HepG2 (cell line): ENCODE data around the gene TBC1D10A. TPM values are rescaled to one million over a fixed set of nuclear protein-coding genes. Genes with fewer than 3 reads are reported as not detected.

Source experiments
- CCAR2 ChIP-seq: fragments of 200-400 bp; formaldehyde crosslinking; optimal IDR thresholded peaks from 2 replicates; pipeline ENCODE3; 2018; ENCODE audit warnings: low read depth, mild to moderate bottlenecking, low read length, moderate library complexity
- HMGXB3 ChIP-seq: sonication (generic); formaldehyde crosslinking; IDR thresholded peaks from 2 replicates; pipeline ENCODE4 v1.4.0; 2020; ENCODE audit warnings: missing genetic modification reagents, borderline replicate concordance
- HNF4G ChIP-seq, 2 experiments: sonication (generic) in 1 of 2; formaldehyde crosslinking in 1 of 2; IDR thresholded peaks; 2 replicates each; pipeline versions ENCODE4 v1.4.0 to v1.6.1; 2011 to 2020; ENCODE audit warnings: borderline replicate concordance in 2 of 2, low read depth in 2 of 2, mild to moderate bottlenecking in 2 of 2, low read length in 1 of 2, missing genetic modification reagents in 1 of 2, moderate library complexity in 1 of 2
- IRF2 ChIP-seq: IDR thresholded peaks from 2 replicates; pipeline ENCODE4 v1.6.1; 2018; ENCODE audit warnings: missing genetic modification reagents, missing compliant biosample characterization
- KDM1A ChIP-seq: IDR thresholded peaks from 2 replicates; pipeline ENCODE4 v1.6.1; 2016; ENCODE audit warnings: missing compliant biosample characterization
- KDM2A ChIP-seq: sonication (generic); formaldehyde crosslinking; IDR thresholded peaks from 2 replicates; pipeline ENCODE4 v1.4.0; 2020; ENCODE audit warnings: low read depth, missing genetic modification reagents, borderline replicate concordance
- KIAA2018 ChIP-seq: sonication (generic); formaldehyde crosslinking; IDR thresholded peaks from 2 replicates; pipeline ENCODE4 v1.5.0; 2020; ENCODE audit warnings: mild to moderate bottlenecking, missing genetic modification reagents, borderline replicate concordance
- MAFK ChIP-seq, 2 experiments: IDR thresholded peaks in 1 of 2; conservative IDR thresholded peaks in 1 of 2; 2 replicates each; pipeline ENCODE4 v1.6.1; 2011; ENCODE audit warnings: improper control_type of control experiment in 2 of 2, low read length in 2 of 2
- MXD4 ChIP-seq: IDR thresholded peaks from 2 replicates; pipeline ENCODE4 v1.6.1; 2016; ENCODE audit warnings: mild to moderate bottlenecking, missing biosample characterization, missing genetic modification reagents
- SKIL ChIP-seq: sonication (generic); formaldehyde crosslinking; IDR thresholded peaks from 2 replicates; pipeline ENCODE4 v1.8.0; 2022; ENCODE audit warnings: missing genetic modification reagents, mild to moderate bottlenecking, moderate library complexity, borderline replicate concordance
- ZNF530 ChIP-seq: sonication (generic); formaldehyde crosslinking; IDR thresholded peaks from 2 replicates; pipeline ENCODE4 v1.5.0; 2020; ENCODE audit warnings: low read depth, mild to moderate bottlenecking, missing genetic modification reagents
- polyA plus RNA-seq, 8 experiments: library from polyadenylated mRNA; depleted of rRNA in 3 of 8; stranded (reverse) in 7 of 8; unstranded in 1 of 8; fragments of >200 nt; fragmentation: Illumina TruSeq in 4 of 8; extraction: Trizol in 4 of 8; gene quantifications; 2 replicates each; pipeline versions ENCODE4 v1.2.1 to v1.2.3, GENCODE V29; 2011 to 2016; ENCODE audit warnings: low read depth in 4 of 8, missing spikeins in 1 of 8, mixed read lengths in 1 of 8; ENCODE audit not compliant: insufficient read depth in 1 of 8
- total RNA-seq, 5 experiments: library from RNA; depleted of rRNA; stranded (reverse); fragments of >200 nt; fragmentation: Illumina TruSeq; extraction: Trizol; gene quantifications; 2 replicates each; pipeline ENCODE4 v1.2.3, GENCODE V29; 2016; ENCODE audit warnings: low read depth in 1 of 5

Gene TBC1D10A
- total and polyA plus RNA-seq, 2 of the 13 experiments (the other 11 are each of a cell fraction or from before 2014, with no cell fraction given), result 4.2 to 4.9 TPM

- TF ChIP-seq KDM2A (CRISPR knock-in tag) (peak; percentile 88), SKIL (CRISPR knock-in tag) (no peak), ZNF530 (no peak), HNF4G (IDR thresholded peaks at IDR 0.05; ENCODE audit: borderline replicate concordance, low read depth, low read length) (no peak), HNF4G (CRISPR knock-in tag; IDR thresholded peaks at IDR 0.05; ENCODE audit: borderline replicate concordance, low read depth) (no peak; the same call in 1 of the 2 replicates), MXD4 (CRISPR knock-in tag) (peak; percentile 65), HMGXB3 (CRISPR knock-in tag) (no peak; the same call in 1 of the 2 replicates), KIAA2018 (CRISPR knock-in tag) (no peak), CCAR2 (no peak), MAFK (conservative IDR thresholded peaks at IDR 0.05 in 1 of 2, IDR thresholded peaks at IDR 0.05 in 1 of 2; ENCODE audit: low read length in 2 of 2) (no peak), IRF2 (CRISPR knock-in tag) (peak; percentile 66; the same call in 1 of the 2 replicates), KDM1A (no peak)
Measured at GRCh38 chr22:30356449-30357235, 29.9 kb upstream of the TBC1D10A start, which contains the start of the genes CCDC157 and SF3A1 (continued).
